ENCODE data around the gene DGCR6.
"Not testable (repeated sequence)": the region's sequence is repeated elsewhere in the genome, so short reads cannot be mapped to it uniquely, and the experiment has no call there.

Gene DGCR6

DNA sequence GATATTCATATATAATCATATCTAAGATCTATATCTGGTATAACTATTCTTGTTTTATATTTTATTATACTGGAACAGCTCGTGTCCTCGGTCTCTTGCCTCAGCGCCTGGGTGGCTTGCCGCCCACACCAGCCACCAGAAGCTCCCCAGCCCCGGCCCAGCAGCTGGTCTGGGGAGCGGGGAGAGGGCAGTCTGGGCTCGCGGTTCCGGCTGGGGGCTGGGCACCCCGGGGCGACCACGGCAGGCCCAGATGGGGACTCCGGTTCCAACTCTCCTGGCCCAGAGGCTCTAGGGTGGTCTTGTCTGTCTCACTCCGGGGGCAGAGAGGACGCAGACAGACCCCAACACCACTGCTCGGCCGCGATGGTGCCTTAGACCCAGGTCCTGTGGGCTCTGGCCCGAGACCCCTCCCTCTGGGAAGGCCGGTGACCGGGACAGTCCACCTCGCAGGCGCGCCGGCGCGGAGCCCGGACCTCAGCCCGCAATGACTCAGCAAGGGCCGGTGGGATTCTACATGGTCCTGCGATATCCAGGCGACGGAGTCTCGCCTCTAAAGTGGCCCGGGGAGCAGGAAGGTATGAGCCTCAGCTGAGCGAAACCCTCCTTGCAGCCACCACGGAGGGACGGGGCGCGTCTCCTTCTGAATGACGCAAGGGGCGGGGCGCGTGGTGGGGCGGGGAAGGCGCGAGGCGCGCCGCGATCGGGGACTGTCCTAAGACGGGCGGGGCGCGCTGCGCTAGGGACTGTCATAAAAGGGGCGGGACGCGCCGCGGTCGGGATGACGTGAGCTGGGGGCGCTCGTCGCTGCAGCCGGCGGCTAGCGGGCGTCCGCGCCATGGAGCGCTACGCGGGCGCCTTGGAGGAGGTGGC is at the start of gene DGCR6:
TSS of gene DGCR6 (plus strand) at position 781 of the 870 bp plus-strand sequence. CDS start at position 836, 55 bp downstream.
- in situ Hi-C loops (cut with MboI; ENCODE audit: low pct_unique_long_range_greater_than_20kb, low sequenced_read_pairs): no loop called here
- no peak for DNase-seq

DNA sequence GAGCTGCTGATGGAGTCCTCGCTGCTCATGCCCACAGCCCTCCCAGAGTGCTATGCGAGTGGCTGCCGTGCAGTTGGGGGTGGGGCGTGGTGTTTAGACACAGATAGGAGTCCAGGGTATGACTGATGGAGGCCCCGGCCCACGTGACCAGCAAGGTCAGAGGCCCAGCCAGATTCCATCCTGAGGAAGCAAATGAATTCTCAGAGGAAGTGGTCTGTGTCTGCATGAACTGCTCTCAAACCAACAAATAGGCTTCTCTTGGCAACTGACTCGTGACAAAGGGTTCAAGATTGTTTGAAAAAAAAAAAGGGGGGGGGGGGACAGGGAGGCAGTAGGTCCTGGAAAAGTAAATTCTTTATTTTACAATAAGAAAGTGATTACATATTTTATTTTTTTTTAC is 46.8 kb upstream of the DGCR6 start:
- in situ Hi-C loops (cut with MboI; ENCODE audit: low pct_unique_long_range_greater_than_20kb, low sequenced_read_pairs): not testable (repeated sequence)

DNA sequence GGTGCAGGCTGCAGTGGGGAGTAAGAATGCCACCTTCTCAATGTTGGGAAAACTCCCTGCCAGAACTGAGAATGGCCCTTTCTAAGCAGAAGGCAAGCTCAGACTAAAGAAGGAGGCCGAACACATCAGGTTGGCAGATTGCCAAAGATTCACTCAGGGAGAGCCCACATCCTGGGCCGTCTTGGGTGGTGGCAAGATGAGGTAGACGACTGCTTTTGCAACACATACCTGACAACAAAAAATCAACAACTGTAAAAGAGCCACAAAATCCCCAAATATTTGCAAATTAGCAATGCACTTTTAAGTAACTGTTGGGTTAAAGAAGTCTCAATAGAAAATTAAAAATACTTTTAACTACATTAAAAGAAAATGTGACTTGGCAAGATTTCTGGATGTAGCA is 24.9 kb upstream of the DGCR6 start:
- peak; percentile 0 for DNase-seq
- in situ Hi-C loops (cut with MboI; ENCODE audit: low pct_unique_long_range_greater_than_20kb, low sequenced_read_pairs): not testable (repeated sequence)

More for the DNA sequence above, 46.8 kb upstream of the DGCR6 start:
- not testable (repeated sequence) for DNase-seq

DNA sequence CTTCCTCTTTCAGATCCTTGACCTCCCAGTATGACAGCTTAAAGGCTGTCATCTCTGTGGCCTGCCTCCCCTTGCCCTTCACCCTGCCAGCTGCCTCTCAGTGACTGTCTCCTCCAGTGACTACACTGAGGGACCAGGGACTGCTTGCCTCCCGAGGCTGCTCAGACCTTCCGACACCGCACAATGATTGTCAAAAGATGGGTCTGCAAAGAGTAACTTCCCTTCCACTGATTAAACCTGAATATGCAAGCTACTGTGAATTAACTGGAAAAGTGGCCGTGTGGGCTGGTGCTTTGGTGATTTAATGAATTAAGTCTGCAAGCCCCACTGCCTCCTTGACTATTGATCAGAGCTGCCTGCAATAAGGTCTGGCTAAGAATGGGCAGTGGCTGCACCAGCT is 21.7 kb upstream of the DGCR6 start:
- in situ Hi-C loops (cut with MboI; ENCODE audit: low pct_unique_long_range_greater_than_20kb, low sequenced_read_pairs): not testable (repeated sequence)

DNA sequence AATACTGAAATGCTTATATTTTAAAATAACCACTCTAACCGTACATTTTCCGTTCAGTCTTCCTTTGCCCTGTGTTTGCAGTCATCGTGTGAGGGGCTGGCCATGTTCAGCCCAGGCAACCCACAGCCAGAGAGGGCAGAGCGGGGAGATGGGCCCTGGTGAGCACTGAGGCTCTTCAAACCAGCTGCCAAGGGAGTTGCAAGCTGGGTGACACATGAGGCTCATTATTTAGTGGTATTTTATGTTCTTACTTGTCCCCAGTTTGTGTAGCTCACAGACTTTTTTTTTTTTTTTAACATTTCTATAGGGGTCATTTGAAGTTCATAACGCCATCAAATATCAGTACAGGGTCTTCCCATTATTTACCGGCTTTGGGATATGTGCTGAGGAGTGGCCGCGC is 18.0 kb upstream of the DGCR6 start:
- DNase-seq: no peak
- in situ Hi-C loops (cut with MboI; ENCODE audit: low pct_unique_long_range_greater_than_20kb, low sequenced_read_pairs): no loop called here

More for the DNA sequence above, 21.7 kb upstream of the DGCR6 start:
- DNase-seq: not testable (repeated sequence)

DNA sequence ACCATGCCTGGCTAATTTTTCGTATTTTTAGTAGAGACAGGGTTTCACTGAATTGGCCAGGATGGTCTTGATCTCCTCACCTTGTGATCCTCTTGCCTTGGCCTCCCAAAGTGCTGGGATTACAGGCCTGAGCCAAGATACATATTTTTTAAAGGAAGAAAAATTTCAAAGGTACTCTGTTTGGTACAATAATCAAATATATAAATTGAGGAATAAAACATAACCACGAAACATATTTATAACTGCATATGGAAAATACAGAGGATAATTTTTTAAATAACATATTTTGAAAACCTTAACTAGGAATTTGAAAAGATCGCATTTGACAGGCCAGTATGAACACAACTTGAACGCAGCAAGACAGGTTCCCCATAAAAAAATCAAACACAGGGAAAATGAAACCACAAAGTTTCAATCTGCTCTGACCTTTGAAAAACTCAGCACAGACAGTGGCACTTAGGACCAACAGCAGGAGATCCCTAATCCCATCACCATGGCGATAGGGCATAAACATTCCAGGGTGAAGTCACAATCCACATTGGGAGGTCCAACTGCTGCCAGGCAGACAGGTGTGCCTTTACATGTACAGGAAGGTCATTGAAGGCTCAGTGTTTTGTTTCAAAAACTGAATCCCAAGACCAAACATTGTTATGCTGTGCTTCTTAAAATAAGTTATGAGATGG is 15.5 kb upstream of the DGCR6 start:
- in situ Hi-C loops (cut with MboI; ENCODE audit: low pct_unique_long_range_greater_than_20kb, low sequenced_read_pairs); DNase-seq: not testable (repeated sequence)

DNA sequence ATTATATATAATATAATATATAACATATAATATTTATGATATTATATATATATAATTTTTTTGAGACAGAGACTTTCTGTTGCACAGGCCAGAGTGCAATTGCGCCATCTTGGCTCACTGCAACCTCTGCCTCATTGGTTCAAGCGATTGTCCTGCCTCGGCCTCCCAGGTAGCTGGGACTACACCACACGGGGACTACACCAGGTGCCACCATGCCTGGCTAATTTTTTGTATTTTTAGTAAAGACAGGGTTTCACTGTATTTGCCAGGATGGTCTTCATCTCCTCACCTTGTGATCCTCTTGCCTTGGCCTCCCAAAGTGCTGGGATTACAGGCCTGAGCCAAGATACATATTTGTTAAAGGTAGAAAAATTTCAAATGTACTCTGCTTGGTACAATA is 12.3 kb upstream of the DGCR6 start:
- in situ Hi-C loops (cut with MboI; ENCODE audit: low pct_unique_long_range_greater_than_20kb, low sequenced_read_pairs); DNase-seq: not testable (repeated sequence)

DNA sequence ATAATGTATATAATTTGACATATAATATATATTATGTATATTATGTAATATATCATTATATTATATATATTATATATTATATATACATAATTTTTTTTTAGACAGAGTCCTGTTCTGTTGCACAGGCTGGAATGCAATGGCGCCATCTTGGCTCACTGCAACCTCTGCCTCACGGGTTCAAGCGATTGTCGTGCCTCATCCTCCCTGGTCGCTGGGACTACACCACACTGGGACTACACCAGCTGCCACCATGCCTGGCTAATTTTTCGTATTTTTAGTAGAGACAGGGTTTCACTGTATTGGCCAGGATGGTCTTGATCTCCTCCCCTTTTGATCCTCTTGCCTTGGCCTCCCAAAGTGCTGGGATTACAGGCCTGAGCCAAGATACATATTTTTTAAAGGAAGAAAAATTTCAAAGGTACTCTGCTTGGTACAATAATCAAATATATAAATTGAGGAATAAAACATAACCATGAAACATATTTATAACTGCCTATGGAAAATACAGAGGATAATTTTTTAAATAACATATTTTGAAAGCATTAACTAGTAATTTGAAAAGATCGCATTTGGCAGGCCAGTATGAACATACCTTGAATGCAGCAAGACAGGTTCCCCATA is 10.0 kb upstream of the DGCR6 start:
- DNase-seq: peak; percentile 3
- in situ Hi-C loops (cut with MboI; ENCODE audit: low pct_unique_long_range_greater_than_20kb, low sequenced_read_pairs): not testable (repeated sequence)

DNA sequence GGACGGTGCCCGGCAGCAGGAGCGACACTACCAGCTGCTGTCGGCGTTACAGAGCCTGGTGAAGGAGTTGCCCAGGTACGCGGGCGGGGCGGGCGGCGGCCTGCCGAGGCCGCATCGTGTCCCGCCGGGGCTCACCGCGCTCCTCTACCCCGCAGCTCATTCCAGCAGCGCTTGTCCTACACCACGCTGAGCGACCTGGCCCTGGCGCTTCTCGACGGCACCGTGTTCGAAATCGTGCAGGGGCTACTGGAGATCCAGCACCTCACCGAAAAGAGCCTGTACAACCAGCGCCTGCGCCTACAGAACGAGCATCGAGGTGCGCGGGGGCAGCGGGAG is 258 bp downstream of the DGCR6 start:
- DNase-seq; in situ Hi-C loops (cut with MboI; ENCODE audit: low pct_unique_long_range_greater_than_20kb, low sequenced_read_pairs): not testable (repeated sequence)

DNA sequence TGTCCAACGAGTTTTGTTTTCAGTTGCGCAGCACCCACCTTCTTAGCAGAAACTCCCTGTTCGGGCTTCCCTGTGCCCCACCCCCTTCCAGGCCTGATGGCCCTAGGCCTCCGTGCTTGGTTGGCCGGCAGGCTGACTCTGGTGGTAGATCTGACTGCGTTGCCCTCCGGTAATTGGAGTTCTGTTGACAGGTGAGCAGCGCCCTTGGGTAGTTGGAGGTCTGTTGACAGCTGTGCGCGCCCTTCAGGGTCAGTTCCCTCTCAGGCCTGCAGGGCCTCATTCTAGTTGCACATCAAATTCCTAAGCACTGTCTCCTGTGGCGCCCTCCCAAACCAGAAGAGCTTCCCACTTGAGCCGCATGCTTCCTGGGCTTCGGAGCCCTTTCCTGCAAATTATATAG is 776 bp downstream of the DGCR6 start:
- no peak for DNase-seq
- in situ Hi-C loops (cut with MboI; ENCODE audit: low pct_unique_long_range_greater_than_20kb, low sequenced_read_pairs): no loop called here

DNA sequence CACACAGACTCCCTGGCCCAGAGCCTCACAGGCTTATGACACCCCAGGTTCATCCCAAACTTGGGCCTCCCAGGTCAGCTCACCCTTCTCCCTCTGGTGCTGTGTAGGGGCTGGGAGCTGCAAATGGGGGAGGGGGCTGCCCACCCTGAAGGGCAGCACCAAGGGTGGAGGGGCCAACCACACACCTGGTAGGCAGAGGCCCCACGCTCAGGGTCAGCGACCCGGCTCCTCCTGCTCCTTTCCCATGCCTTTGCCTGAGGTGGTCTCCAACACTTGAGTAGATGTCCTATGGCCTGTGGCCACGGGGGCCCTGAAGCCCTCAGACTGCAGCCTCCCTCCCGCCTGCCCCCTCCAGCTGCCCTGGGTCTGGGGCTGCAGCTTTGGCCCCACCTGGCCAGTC is 3.4 kb downstream of the DGCR6 start:
- DNase-seq: no peak
- in situ Hi-C loops (cut with MboI; ENCODE audit: low pct_unique_long_range_greater_than_20kb, low sequenced_read_pairs): no loop called here

DNA sequence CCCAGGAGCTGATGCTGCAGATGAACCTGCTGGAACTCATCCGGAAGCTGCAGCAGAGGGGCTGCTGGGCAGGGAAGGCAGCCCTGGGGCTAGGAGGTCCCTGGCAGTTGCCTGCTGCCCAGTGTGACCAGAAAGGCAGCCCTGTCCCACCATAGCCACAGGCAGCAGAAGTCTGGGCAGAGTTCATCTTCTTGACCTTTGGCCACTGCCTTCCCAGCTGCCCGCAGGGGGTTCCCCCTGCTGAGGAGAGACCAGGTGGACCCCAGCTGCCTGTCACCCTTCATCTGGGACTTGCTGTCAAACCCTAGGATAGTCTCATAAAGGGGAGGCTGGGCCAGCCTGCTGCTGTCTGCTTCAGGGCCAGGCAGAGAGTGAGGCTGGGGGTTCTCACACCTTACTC is 5.4 kb downstream of the DGCR6 start:
- in situ Hi-C loops (cut with MboI; ENCODE audit: low pct_unique_long_range_greater_than_20kb, low sequenced_read_pairs); DNase-seq: not testable (repeated sequence)

DNA sequence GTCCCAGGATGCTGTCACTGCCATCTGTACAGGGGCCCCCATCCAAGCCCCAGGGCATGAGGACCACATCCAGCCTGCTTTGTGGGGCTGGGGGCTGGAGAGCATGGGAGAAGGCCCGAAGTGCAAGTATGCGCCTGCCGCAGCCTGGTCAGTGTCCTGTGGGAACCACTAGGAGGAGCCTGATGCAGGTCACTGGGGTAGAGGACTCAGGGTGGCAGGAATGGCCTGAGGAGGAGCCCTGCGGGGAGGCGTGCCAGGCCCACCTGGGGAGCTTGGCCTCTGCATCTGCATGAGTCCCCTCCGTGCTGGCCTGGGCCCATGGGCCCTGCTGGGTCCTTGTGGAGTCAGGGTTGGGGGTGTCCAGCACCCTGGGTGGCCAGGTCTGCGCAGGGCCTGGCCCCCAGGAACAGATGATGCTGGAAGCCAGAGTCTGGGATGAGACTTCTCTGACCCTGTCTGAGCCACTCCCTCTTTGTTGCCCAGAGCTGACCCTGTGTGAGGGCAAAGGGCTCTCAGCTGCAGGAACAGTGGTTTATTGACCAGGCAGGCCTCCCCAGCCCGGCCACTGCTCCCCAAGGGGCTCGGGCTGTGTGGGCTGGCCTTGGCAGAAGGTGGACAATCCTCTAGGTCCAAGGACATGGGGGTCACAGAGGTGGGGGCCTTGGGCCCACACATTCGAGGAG is 6.3 kb downstream of the DGCR6 start:
- DNase-seq; in situ Hi-C loops (cut with MboI; ENCODE audit: low pct_unique_long_range_greater_than_20kb, low sequenced_read_pairs): not testable (repeated sequence)

DNA sequence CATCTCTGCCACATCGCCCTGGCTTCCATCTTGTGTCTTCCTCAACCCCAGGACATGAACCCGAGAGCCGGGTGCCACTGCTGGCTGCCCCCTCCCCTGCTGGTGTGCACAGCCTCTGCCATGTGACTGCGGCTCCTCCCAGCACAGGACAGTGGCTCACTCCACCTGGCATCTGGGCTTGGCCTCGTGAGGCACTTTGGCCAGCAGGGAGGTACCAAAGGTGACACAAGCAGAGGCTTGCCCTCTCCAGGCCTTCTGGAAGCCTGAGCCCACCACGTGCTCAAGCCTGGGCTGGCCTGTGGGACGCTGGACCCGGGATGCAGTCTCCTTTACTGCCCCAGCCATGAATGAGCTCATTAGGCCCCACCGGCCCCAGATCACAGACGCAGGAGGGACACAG is 8.4 kb downstream of the DGCR6 start:
- in situ Hi-C loops (cut with MboI; ENCODE audit: low pct_unique_long_range_greater_than_20kb, low sequenced_read_pairs); DNase-seq: not testable (repeated sequence)

DNA sequence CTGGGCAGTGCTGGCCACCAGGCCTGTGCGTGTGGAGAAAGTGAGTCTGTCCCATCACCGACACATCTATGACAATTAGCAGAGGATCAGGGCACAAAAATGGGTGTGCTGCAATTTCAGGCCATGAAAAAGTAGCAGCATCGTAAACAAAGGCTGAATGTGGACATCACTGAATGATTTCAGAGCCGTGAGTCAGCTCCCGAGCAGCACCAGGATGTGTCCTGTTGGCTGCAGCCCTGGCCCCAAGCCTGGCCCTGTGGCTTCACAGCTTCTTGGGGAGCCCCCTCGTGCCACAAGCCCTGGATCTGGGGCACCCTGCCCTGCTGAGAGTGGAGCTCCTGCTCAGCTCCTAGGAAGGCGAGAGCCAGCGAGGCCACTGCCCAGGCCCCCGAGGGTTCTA is 9.4 kb downstream of the DGCR6 start:
- in situ Hi-C loops (cut with MboI; ENCODE audit: low pct_unique_long_range_greater_than_20kb, low sequenced_read_pairs); DNase-seq: not testable (repeated sequence)

DNA sequence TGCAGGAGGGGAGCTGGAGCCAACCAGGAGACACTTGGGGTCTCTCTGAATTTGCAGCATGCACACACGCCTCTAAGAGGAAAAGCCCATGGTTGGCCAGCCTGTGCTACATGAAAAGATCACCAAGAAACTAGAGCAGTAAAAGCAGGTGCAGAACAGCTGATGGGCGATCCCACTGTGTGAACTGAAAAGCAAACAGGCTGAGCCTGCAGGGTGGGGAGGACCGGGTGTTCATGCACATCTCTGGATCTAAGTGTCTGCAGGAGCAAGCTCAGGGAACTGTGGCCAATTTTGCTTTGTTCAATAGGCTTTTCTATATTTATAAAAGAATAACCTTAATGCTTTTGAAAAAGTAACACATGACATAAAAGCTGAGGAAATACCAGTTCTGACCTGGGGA is 11.7 kb downstream of the DGCR6 start:
- in situ Hi-C loops (cut with MboI; ENCODE audit: low pct_unique_long_range_greater_than_20kb, low sequenced_read_pairs); DNase-seq: not testable (repeated sequence)

DNA sequence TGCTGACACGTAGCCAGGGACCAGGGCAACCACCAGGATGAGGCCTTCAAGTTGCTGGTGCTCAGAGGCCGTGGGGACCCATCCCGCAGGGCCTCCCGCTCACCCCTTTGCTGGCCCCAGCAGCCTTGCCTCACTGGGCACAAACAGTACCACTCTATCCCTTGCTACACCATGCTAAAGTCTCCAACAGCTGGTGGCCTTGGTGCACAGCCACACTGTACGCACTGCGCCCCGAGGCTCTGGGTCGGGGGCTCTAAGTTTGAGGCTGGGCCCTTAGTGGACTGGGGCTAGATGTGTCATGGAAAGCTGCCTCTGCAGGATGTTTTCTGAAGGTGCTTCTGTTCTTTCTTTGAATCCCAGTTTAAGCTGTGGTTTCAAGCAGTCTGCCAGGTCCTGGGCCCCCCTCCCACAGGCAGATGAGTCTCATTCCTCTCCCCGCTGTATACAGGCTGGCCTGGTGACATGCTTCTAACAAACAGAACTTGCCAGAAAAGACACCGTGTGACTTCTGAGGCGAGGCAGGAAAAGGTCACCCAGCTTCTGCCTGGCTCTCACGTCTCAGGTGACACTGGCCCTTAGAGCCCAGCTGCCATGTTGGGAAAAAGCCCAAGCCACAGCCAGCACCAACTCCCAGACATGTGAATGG is 14.3 kb downstream of the DGCR6 start:
- DNase-seq; in situ Hi-C loops (cut with MboI; ENCODE audit: low pct_unique_long_range_greater_than_20kb, low sequenced_read_pairs): not testable (repeated sequence)

DNA sequence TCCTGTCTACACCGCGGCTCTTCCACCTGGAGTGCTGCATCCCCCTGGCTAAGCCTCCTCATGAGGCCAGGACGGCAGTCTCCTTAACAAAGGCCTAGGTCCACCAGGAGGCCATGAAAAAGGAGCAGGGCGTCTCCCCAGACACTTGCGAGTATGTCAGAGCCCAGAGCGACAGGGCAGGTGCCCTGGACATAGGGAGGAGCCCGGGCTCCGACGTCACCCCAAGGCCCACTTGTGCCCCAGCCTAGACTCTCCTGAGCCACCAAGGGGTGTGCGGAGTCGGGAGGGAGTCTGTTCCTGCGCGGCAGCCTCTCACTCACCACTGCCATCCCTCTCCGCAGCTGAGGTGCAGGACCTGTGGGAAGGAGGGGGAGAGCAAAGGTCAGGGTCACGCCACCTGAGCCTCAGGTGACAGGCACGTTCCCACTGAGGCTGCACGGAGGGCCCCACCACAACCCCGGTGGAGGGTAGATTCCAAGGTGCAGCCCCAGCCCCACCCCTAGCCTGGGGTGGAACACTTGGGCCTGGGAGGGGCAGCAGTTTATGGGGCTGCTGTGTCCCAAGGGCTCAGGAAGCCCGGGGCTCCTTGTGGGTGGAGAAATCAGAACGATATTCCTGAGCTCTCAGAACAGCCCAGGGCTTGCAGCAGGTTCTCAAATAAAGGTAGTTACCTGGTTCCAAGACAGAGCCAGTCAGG is 19.4 kb downstream of the DGCR6 start:
- DNase-seq: no peak
- in situ Hi-C loops (cut with MboI; ENCODE audit: low pct_unique_long_range_greater_than_20kb, low sequenced_read_pairs): no loop called here

All from KBM-7 (cell line).